ENCODE data around the gene GPATCH2. TPM values are rescaled to one million over a fixed set of nuclear protein-coding genes. Genes with fewer than 3 reads are reported as not detected.

The GPATCH2 gene
- total RNA-seq, 1 donor from 2014 or later: 13.5 TPM

DNA sequence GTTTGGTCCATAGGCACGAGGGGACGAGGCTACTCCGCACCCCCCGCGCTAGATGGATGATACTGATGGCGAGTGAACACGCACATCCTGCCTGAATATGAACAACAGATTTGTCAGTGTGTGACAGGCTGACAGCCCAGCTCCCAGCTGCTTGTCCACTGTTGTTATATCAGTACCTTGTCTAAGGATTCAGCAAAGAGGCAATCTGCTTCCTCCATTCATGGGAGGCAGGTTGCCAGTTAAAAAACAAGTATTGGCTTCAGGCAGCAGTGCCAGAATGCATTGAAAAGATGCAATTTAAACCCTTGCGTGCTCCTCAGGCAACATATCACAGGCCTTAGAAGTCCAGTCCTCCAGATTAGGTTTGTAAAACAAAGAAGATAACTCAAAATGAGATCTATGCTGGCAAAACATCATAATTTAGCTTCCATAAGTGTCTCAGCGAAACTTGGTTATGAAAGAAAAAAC is 223.3 kb downstream of the GPATCH2 start:
- H3K9me3 ChIP-seq: no peaks in the 10 kb centered on the region
- TF ChIP-seq POLR2A (IDR thresholded peaks at IDR 0.05) (no peak), POLR2AphosphoS5 (IDR thresholded peaks at IDR 0.05; ENCODE audit: insufficient read depth in 1 of 2, low read depth in 1 of 2) (no peak)
- no peak for DNase-seq (ENCODE audit: extremely low spot score in 2 of 2)
- H3K4me3 ChIP-seq: no peak overlapping the region
- no peaks in the 10 kb centered on the region for H3K4me1 ChIP-seq
- H3K27me3 ChIP-seq: no peaks in the 10 kb centered on the region
- no peaks in the 10 kb centered on the region for H3K36me3 ChIP-seq
- intact Hi-C loops (cut with DNase I): no loop called here
- H3K27ac ChIP-seq: no peak overlapping the region

- intact Hi-C loops (cut with DNase I): no loop called here
- no peaks in the 10 kb centered on the region for H3K27me3 ChIP-seq
- H3K27ac ChIP-seq: no peak overlapping the region
- no peaks in the 10 kb centered on the region for H3K9me3 ChIP-seq
- no peak overlapping the region for H3K4me3 ChIP-seq
- DNase-seq (ENCODE audit: extremely low spot score in 2 of 2): no peak
- no peaks in the 10 kb centered on the region for H3K36me3 ChIP-seq
- TF ChIP-seq CTCF (IDR thresholded peaks at IDR 0.05): no peak
- TF ChIP-seq POLR2AphosphoS5 (IDR thresholded peaks at IDR 0.05; ENCODE audit: insufficient read depth in 1 of 2, low read depth in 1 of 2): no peak
- no peak for TF ChIP-seq POLR2A (IDR thresholded peaks at IDR 0.05)
- no peaks in the 10 kb centered on the region for H3K4me1 ChIP-seq
These were observed 227.7 kb downstream of the GPATCH2 start for GRCh38 chr1:217403026-217403720.

DNA sequence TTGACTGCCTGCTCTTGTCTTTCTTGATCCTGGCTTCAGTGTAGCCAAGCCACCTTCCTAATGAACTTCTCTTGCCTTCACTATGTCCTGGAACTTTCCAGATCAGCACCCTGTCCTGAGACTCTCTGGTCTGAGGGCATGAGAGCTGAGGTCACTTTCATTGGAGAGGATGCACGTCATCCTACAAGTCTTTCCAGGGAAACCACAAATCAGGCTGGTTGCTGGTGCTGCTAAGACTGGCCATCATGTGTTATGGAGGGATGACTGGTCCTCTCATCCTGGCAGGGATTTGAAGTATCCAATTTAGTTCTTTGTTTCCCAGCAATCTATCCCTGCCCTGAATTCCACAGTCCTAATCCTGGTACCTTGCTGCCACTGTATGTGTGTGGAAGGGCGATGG is 228.6 kb downstream of the GPATCH2 start:
- DNase-seq (ENCODE audit: extremely low spot score in 2 of 2): no peak
- Histone ChIP-seq H3K9me3 (no peaks in the 10 kb centered on the region), H3K27me3 (no peaks in the 10 kb centered on the region), H3K36me3 (no peaks in the 10 kb centered on the region), H3K4me1 (no peaks in the 10 kb centered on the region), H3K27ac (no peak overlapping the region), H3K4me3 (no peak overlapping the region)
- TF ChIP-seq POLR2AphosphoS5 (IDR thresholded peaks at IDR 0.05; ENCODE audit: insufficient read depth in 1 of 2, low read depth in 1 of 2) (no peak), CTCF (IDR thresholded peaks at IDR 0.05) (no peak), POLR2A (IDR thresholded peaks at IDR 0.05) (no peak)
- intact Hi-C loops (cut with DNase I): no loop called here

DNA sequence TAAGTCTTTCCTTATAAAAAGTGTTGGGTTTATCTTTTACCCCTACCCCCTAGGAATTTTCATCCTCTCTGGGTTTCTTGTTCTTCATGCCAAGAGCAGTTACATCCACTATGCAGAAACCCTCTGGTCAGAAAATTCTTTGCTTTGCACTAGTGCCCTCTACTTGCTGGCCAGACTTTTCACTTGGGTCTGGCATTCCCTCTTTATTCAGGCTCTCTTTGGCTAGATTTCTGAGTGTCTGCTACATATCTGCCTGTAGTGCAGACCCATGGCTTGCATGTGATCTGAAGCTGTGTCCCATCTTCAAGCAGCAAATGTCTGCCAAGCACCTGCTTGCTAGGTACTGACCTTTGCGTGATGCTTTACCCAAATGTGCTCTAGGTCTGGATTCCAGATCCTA is 237.0 kb downstream of the GPATCH2 start:
- intact Hi-C loops (cut with DNase I): no loop called here
- DNase-seq (ENCODE audit: extremely low spot score in 2 of 2): no peak
- Histone ChIP-seq H3K9me3 (no peaks in the 10 kb centered on the region), H3K27ac (no peak overlapping the region), H3K4me1 (no peaks in the 10 kb centered on the region), H3K4me3 (no peak overlapping the region), H3K27me3 (no peaks in the 10 kb centered on the region), H3K36me3 (no peaks in the 10 kb centered on the region)
- TF ChIP-seq POLR2AphosphoS5 (IDR thresholded peaks at IDR 0.05; ENCODE audit: insufficient read depth in 1 of 2, low read depth in 1 of 2): no peak
- TF ChIP-seq POLR2A (IDR thresholded peaks at IDR 0.05): no peak
- no peak for TF ChIP-seq CTCF (IDR thresholded peaks at IDR 0.05)

- H3K9me3 ChIP-seq: no peaks in the 10 kb centered on the region
- intact Hi-C loops (cut with DNase I): no loop called here
- H3K27me3 ChIP-seq: no peaks in the 10 kb centered on the region
- no peak for TF ChIP-seq POLR2A (IDR thresholded peaks at IDR 0.05)
- no peak for TF ChIP-seq POLR2AphosphoS5 (IDR thresholded peaks at IDR 0.05; ENCODE audit: insufficient read depth in 1 of 2, low read depth in 1 of 2)
- no peak for TF ChIP-seq CTCF (IDR thresholded peaks at IDR 0.05)
- DNase-seq (ENCODE audit: extremely low spot score in 2 of 2): no peak
- H3K36me3 ChIP-seq: no peaks in the 10 kb centered on the region
- H3K4me1 ChIP-seq: no peaks in the 10 kb centered on the region
- H3K4me3 ChIP-seq: no peak overlapping the region
- no peak overlapping the region for H3K27ac ChIP-seq
These were observed 238.4 kb downstream of the GPATCH2 start for GRCh38 chr1:217392441-217392840.
